Measurements from ENCODE around the gene WBP2.

- TF ChIP-seq YY1 (IDR thresholded peaks at IDR 0.05; ENCODE audit: insufficient read depth, insufficient read length) (no peak), ZNF274 (IDR thresholded peaks at IDR 0.05; ENCODE audit: low read depth, low read length) (no peak), SUZ12 (IDR thresholded peaks at IDR 0.05; ENCODE audit: extremely low read depth, insufficient read depth, insufficient read length) (no peak)
These were observed 41.1 kb downstream of the WBP2 start for GRCh38 chr17:75814021-75814395.

All from NT2/D1 (cell line).